GM12875 (cell line): Measurements from ENCODE around the gene FNDC5.
"Not testable (repeated sequence)": the region's sequence is repeated elsewhere in the genome, so short reads cannot be mapped to it uniquely, and the experiment has no call there.

Experiments
- H3K4me3 ChIP-seq: one replicate; pipeline ENCODE4 v1.5.1; 2011; ENCODE audit warnings: low read depth, low read length, control low read depth
- TF ChIP-seq, protein P1 (sequence below): IDR thresholded peaks from 2 replicates; pipeline ENCODE4 v1.5.1; 2011; ENCODE audit warnings: low read depth, mild to moderate bottlenecking, control low read depth, inconsistent platforms, low read length, moderate library complexity, borderline replicate concordance; ENCODE audit not compliant: insufficient read depth

The FNDC5 gene

GRCh38 chr1:32907435-32907834 lies 36.7 kb upstream of the FNDC5 start:
- TF ChIP-seq, protein P1, sequence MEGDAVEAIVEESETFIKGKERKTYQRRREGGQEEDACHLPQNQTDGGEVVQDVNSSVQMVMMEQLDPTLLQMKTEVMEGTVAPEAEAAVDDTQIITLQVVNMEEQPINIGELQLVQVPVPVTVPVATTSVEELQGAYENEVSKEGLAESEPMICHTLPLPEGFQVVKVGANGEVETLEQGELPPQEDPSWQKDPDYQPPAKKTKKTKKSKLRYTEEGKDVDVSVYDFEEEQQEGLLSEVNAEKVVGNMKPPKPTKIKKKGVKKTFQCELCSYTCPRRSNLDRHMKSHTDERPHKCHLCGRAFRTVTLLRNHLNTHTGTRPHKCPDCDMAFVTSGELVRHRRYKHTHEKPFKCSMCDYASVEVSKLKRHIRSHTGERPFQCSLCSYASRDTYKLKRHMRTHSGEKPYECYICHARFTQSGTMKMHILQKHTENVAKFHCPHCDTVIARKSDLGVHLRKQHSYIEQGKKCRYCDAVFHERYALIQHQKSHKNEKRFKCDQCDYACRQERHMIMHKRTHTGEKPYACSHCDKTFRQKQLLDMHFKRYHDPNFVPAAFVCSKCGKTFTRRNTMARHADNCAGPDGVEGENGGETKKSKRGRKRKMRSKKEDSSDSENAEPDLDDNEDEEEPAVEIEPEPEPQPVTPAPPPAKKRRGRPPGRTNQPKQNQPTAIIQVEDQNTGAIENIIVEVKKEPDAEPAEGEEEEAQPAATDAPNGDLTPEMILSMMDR, result no peak
- no peak overlapping the region for H3K4me3 ChIP-seq

GRCh38 chr1:32906654-32907053 lies 35.9 kb upstream of the FNDC5 start:
- TF ChIP-seq, protein P1, result no peak
- H3K4me3 ChIP-seq, result no peak overlapping the region

DNA sequence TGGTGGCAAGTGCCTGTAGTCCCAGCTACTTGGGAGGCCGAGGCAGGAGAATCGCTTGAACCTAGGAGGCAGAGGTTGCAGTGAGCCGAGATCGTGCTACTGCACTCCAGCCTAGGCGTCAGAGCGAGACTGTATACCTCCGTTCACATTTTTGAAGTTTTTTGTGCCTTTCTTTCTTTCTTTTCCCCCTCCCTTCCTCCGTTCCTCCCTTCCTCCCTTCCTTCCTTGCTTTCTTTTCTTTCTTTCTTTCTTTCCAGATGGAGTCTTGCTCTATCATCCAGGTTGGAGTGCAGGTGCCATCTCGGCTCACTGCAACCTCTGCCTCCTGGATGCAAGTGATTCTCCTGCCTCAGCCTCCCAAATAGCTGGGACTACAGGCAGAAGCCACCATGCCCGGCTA lies 34.9 kb upstream of the FNDC5 start:
- H3K4me3 ChIP-seq, result not testable (repeated sequence)

- H3K4me3 ChIP-seq, result no peak overlapping the region
- TF ChIP-seq, protein P1, result no peak
Observed at GRCh38 chr1:32904797-32905196, 34.1 kb upstream of the FNDC5 start.

- TF ChIP-seq, protein P1, result no peak
- H3K4me3 ChIP-seq, result no peak overlapping the region
Observed at GRCh38 chr1:32903991-32904785, 33.5 kb upstream of the FNDC5 start.

DNA sequence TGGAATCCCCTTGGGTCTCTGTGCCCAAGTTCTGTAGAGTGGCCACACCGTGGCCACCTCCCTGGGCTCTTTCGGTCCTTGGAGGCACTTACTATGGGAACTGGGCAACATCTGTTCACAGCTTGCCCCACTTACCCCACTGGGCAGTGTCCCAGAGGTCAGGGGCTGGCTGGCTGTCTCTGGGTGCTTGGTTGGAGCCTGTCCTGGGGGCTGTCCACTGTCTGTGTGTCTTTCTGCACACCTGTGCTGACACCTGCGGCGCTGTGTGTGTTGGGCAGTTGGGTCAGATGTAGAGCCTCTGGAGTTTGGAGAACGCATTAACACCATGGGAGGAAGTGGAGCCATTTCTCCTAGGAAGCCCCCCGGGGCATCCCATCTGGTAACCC lies 31.8 kb upstream of the FNDC5 start:
- no peak overlapping the region for H3K4me3 ChIP-seq
- TF ChIP-seq, protein P1, result no peak

GRCh38 chr1:32901823-32902534 lies 31.3 kb upstream of the FNDC5 start:
- H3K4me3 ChIP-seq, result no peak overlapping the region
- TF ChIP-seq, protein P1, result no peak
